GM19240 (cell line): ENCODE results near the gene REXO1.
"Not testable (repeated sequence)": the region's sequence is repeated elsewhere in the genome, so short reads cannot be mapped to it uniquely, and the experiment has no call there.

Experiments used
- DNase-seq: peaks from one replicate; pipeline ENCODE4 v3.0.0; 2011; ENCODE audit warnings: low spot score; ENCODE audit not compliant: insufficient read length

Gene REXO1

DNA sequence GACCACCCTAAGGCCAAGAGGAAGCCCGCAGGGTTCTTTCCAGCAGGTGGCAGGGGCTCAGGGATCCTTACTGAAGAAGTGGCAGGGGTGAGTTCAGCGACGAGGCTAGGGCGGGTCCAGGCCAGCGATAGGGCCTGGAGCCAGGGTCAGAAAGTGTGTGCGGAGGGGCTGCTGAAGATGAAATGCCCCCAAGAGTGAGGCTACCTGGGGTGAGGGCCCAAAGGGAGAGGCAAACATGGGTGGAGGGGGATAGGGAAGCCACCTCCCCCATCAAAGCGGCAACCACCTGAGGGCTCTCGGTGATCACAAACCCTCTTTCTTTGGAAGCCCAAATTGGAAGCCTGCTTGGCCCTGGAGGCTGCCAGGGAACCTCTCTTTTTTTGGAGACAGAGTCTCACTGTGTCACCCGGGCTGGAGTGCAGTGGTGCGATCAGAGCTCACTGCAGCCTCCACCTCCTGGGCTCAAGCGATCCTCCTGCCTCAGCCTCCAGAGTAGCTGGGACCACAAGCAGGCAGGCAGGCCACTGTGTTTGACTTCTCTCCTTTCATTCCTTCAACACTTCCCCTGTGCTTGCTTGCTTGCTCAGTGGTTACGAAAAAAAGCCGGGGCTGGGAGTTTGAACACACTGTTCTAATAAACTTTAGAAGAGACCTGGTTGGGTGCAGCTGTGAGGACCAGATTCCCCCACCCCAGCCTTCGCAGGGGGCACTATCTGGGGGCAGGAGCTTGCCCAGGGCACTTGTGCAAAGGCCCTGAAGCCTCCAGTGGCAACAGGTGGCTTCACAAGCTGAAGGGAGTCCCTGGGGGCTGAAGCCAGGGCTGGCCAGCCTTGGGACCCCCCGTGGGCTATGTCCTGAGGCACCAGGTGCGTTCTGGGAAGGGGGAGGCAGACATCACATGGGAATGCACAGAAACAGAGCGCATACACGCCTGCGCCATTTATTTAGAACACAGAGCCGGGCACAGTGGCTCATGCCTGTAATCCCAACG lies 34.8 kb downstream of the REXO1 start:
- no peak for DNase-seq

DNA sequence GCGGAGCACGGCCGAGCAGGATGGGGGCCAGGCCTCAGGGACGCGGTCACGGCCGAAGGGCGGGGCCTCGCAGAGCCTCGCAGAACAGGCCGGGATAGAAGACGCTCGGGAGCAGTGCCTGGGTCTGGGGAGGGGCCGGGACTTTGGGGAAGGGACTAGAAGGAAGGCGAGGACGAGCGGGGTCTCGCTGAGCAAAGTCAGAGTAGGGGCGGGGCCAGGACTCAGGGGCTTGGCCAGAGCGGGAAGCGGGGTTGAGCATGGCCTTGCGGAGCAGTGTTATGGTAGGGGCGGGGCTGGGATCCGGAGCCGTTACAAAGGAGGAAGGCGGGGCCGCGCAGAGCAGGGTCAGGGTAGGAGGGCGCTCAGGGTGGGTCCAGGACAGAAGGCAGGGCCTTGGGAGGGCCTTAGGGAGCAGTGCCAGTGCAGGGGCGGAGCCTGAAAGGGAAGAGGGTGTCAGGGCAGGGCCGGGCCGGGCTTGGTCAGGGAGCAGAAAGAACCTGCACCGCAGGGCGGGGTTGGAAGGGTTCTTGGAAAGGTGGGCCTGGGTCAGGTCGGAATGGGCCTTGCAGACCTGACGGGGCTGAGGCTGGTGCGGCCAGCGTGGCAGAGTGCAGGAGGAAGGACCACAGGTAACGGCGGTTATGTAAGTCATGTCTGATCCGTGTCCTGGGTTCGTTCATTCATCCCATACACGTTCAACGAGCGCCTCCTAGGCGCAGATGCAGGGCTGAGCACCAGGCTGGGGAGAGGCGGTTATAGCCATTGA lies 35.7 kb downstream of the REXO1 start:
- peak; percentile 96 for DNase-seq

DNA sequence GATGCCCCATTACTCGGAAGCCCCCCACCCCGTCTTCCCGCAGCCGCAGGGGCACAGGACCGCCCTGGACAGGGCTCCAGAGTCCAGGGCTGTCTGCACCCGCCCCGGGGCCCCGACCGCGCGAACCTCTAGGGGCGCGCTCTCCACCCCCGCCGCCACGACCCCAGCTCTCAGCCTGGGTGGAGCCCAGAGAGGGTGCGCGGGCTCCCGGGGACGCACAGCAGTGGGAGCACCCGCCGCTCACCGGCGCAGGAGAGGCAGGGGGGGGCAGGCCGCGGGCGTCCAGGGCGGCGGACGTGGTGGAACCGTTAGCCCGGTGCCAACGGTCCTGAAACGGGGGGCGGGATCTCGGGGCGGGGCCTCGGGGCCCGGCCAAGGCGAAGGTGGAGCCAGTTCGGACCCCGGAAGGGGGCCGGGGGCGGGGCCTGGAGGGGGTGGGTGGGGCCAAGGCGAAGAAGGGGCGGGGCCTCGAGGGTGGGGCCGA lies 36.3 kb downstream of the REXO1 start, which contains the start of gene ATP8B3:
TSS of gene ATP8B3 (minus strand) at position 335 of the 484 bp plus-strand sequence. CDS start 540 bp downstream, outside the sequence.
- peak; percentile 99 for DNase-seq

DNA sequence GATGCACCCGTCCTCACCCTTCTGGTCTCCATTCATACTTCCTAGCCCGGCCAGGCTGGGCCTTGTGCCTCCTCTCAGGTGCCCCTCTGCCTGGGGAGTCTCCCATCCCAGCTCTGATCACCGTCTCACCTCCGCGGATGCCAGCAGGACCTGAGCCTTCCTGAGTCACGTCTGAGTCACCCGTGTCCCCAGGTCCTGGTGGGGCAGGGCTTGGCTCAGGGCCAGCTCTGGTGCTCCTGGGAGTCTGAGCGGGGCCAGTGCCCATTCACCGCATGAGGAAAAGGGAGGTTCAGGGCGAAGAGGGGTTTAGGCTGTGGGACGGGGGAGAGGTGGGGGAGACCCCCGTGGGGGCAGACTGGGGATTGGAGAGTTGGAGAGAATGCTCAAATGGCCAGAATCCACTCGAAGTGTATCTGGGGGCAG lies 36.8 kb downstream of the REXO1 start:
- DNase-seq = no peak

DNA sequence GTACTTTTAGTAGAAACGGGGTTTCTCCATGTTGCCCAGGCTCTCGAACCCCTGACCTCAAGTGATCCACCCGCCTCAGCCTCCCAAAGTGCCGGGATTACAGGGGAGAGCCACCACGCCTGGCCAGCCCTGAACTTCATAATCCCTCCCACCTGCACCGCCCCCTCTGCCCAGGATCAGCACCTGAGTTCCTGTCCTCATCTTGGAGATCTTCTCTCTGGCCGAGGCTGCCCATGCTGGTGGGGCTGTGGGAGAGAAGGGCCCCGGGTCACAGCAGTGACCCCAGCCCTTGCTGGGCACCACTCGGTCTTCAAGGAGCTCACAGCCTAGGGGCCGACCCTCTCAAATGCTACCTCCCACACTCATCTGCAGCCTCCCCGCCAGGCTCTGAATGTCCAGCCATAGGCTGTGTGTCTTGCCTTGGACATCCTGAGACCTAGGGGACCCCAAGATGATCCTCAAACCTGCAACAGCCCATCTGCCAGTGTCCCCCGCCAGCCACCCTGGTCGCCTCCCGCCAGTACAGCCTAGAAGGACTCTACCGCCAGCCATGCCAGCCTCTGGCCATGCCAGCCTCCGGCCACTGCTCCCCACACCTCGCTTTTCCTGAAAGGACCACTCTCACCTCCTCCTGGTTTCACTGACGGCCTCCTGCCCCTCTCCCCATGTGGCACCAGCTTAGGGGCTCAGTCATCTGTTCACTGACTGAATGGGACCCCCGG lies 37.7 kb downstream of the REXO1 start:
- no peak for DNase-seq

DNA sequence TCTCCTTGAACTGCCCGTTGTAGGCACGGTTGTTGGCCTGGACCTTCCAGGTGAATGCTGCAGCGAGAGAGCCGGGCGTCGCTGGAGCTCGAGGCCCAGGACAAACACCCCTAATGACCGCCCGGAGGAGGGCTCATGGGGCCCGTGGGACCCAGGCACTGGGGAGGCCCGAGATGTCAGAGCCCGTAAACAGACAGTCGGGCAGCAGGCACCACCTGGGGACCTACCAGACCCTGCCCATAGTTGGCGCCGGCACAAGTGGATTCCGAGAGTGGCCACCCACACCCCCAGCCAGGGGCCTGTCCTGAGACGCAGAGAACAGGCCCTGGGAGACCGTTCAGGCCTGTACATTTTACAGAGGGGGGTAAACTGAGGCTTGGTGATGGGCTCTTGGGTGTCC lies 38.6 kb downstream of the REXO1 start:
- no peak for DNase-seq

DNA sequence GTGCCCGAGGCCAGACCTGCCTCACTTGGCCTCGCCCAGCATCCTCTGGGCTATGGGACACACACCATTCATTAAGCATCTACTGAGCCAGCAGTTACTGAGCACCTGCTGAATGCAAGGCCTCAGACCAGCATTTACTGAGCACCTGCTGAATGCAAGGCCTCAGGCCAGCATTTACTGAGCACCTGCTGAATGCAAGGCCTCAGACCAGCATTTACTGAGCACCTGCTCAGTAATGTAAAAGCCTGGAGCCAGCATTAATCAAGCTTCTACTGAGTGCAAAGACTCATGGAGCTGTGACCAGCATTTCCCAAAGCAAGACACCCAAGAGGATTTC lies 39.9 kb downstream of the REXO1 start:
- no peak for DNase-seq

DNA sequence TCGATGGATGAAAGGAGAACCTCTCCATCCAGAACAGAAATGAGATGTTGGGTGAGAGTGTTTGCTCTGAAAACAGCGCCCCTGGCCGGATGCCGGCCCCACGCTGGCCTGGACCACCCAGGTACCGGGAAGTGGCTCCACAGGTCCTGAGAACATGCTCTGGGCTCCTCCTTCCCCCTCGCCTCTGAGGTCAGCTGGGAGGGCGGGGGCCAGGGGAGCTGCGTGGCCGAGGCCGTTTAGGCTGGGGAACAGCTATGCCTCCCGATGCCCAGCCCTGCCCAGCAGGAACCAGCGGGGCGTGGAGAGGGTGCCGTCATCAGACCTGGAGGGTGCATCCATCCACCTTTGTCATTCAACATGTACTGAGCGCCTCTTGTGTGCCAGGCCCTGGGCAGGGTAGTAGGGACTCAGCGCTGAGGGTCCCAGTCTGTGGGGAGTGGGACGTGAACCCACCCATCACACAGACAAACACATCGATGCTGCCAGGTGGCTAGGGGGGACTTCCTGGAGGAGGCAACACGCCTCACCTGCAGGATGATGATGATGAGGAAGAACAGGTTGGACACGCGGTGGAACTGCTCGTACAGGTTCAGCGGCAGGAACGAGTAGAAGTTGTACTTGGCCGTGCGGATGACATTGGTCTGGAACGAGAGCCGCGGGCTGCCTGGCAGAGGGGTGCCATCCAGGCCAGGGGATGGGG lies 40.4 kb downstream of the REXO1 start:
- no peak for DNase-seq

DNA sequence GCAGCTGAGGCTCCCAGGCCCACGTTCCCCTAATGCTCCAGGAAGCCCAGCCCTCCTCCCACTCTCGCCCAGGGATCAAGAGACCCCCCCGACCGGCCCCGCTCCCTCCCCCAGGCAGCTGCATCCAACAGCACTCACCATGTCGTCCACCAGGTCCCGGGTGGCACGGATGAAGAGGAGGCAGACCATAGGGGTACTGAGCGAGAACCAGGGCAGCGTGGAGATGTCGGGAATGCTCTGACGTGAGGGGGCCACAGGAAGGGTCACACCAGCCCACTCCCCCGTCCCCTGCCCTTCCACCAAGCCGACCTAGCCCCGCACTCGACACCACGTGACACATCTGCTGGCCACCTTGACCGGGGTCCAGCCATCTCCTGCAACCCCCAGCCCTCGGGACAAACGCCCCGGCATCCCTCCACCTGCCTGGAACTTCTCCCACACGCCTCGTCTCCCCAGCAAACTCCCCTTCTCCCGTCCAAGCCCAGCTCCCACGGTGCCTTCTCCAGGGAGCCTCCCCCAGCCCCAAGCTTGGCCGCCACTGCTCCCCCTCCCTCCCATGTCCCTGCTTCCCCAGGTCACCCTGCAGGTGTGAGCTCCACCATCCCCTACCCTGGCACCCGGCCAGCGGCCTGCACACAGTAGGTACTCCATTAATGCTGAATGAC lies 41.1 kb downstream of the REXO1 start:
- no peak for DNase-seq

DNA sequence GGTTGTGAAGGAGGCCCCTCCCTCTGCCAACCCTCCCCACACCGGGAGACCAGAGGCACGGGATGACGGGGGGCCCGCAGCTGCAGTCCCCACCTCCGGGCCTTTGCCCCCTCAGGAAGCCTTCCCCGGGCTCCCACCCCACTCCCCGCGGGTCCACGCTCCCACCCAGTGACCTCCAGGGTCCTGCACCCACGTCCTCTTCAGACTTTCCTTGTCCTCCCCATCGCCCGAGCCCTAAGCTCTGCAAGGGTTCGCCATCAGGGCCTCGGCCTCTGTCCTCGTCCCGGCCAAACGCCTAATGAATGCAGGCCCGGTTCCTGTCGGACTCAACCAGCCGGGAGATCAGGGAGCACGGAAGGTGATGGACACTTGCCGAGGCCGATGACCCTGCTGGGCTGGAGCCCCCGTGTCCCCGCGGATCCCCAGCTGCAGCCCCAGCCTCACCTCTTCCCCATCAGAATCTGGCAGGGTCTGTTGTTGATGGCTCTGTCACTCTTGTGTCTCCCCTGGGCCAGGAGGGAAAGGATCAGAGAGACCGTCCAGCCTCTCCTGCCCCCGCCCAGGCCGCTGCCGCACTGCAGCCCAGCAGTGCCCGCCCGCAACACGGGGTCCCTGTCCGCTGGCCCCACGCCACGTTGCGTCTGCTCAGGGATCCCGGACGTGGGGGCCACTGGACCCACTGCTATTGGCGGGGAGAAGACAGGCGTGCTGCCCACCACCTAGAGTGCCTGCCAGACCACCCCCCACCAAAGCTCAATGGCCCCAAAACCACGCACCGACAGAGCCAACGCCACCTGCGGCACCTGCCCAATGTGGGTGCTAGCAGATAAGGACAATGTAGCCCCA lies 41.9 kb downstream of the REXO1 start:
- DNase-seq = no peak

DNA sequence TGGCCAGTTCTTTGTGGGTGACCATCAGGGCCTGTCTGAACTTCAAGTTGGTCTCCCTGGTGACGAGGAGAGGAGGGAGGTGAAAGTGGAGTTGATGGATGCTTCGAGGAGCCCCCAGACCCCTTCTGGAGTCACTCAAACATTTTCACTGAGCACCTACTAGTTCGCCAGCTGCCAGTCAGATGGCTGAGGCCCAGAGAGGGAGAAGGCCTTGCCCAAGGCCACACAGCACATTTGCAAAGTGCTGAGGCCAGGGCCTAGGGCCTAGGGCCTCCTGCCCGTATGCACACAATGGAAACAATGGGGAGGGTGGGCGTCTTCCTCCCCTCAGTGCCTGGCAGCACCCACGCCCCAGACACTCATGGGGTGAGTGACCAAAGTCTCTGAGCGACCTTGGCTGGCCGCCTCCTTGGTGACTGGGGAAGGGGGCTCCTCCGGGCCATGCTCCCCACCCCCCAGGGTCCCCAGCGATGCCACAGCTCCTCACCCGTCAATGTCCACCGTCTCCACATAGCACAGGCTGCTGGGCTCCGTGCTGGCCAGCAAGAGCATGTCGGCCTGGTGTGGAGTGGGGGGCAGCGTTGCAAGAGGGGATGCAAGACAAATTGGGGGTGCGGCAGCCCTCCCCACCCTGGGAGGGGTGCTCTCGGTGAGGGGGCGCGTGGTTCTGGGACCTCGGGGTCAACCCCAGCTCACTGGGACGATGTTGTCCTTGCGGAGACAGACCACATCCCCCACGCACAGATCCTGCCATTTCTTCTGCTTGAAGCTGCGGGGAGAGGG lies 42.7 kb downstream of the REXO1 start:
- DNase-seq = no peak

DNA sequence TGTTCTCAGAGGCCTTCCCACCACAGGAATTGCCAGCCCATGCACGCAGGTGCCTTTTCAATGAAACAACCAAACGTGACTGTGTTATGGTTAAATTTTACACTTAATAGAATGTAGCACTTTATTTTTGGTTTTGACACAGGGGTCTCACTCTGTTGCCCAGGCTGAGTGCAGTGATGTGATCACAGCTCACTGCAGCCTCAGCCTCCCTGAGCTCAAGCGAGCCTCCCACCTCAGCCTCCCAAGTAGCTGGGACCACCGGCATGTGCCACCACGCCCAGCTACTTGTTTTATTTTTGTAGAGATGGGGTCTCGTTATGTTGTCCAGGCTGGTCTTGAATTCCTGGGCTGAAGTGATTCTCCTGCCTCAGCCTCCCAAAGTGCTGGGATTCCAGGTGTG lies 43.4 kb downstream of the REXO1 start:
- DNase-seq = no peak

DNA sequence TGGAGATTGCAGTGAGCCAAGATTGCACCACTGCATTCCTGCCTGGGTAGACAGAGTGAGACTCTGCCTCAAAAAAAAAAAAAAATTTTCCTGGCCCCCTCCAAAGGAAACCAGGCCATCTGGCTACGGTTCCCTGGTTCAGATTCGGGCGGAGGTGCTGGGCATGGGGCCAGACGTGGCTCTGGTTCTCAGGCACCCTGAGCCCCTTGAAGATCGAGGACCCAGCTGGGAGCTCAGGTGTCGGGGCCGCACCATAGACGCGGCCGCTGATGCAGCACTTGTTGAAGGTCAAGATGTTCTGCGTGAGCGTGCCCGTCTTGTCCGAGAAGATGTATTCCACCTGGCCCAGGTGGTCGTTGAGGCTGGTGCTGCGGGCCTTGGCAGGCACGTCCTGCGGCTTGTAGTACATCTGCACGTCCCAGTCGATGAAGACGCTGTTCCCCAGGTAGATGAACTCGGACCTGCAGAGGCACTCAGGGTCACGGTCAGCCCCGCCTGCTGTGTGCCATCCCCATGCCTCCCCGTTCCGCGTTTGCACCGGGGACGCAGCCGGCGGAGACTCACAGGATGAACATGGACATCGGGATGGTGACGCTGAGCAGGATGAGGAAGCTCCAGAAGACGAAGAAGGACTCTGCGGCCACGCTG lies 48.5 kb downstream of the REXO1 start:
- DNase-seq = no peak

DNA sequence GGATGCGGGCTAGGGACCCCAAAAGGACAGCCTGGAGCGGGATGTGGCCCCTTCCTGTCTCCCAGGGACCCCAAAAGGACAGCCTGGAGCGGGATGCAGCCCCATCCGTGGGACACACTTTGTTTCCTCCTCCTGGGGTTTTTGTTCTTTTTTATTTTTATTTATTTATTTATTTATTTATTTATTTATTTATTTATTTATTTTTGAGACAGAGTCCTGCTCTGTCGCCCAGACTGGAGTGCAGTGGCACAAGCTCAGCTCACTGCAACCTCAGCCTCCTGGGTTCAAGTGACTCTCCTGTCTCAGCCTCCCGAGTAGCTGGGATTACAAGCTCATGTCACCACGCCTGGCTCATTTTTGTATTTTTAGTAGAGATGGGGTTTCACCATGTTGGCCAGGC lies 51.0 kb downstream of the REXO1 start:
- DNase-seq = not testable (repeated sequence)

DNA sequence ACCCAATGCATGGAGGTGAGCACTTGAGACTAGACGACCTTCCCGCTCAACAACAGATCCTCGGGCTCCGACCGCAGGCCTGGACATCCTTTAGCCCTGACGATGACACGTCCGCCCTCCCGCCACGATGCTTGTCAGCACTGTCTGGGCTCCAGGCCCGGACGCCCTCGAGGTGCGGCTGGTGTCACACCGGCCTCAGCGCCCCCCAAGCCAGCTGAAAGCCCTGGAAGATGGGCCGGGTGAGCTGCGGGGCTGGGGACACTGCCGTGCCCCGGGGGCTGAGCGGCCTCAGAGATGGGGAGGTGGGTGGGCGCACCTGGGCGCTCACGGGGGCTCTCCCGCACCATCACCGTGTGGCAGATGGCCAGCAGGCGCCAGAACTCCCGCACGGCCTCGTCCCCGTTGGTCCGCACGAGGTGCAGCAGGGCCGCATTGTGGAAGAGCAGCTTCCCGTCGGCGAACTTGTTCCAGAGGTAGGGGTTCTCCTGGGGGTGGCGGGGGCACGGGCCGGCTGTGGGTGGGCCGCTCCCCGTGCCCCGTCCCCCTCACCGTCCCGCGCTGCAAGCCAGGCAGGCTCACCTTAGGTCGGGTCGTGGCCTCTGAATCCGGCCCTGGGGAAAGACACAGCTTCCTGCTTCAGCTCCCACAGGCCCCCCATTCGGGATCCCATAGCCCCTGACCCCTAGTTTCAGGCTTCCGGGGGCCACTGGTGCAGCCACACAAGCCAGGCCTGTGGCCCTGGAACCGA lies 51.7 kb downstream of the REXO1 start:
- no peak for DNase-seq

DNA sequence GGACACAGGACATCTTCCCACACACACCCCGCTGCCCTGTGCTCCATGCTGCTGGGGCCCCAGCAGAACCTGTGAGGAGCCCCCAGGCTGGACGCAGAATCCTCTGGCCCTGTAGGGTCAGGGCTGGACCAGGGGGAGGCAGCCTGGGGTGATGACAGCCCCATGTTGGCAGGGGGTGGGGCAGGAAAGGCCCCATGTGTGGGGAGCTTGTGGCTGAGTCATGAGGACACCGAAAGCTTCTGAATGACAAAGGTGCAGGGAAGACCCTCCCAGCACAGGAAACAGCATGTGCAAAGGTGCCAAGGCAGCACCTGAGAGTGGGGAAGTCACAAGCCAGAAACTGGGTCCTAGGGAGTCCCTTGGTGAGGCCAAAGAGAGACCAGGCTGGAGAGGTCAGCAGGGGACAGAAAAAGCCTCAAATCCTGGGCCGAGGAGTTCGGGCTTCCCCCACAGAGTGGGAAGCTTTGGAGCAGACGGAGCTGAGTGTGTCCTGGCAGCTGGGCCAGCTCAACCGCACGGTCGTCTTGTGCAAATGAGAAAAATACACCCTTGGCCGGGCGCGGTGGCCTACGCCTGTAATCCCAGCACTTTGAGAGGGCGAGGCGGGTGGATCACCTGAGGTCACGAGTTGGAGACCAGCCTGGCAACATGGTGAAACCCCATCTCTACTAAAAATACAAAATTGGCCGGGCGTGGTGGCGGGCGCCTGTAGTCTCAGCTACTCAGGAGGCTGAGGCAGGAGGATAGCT lies 53.7 kb downstream of the REXO1 start:
- DNase-seq = no peak

DNA sequence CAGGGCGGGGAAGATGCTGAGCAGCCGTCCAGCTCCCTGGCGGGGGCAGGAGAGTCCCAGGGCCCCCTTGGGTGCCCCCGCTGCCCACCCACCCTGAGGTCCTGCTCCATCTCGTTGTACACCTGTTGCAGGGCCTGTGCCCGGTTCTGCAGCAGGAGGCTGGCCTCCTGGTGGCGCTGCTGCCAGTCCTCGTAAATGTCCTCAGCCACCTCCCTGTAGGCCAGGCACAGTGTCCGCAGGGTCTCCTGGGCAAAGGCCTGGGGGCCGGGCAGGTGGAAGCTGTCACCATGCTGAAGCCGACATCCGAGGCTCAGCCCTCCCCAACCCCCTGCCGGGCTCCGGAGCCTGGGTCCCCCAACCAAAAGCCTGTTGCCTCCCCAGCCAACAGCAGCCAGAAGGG lies 56.4 kb downstream of the REXO1 start:
- no peak for DNase-seq
